Left lung (tissue), 10 donors: Measurements from ENCODE around the gene MYO18A. TPM values are rescaled to one million over a fixed set of nuclear protein-coding genes. Genes with fewer than 3 reads are reported as not detected.
A peak's percentile ranks its signal among the peaks of the same experiment; 100 is the strongest.

Experiments
- ATAC-seq: fragments of 200-7000 bp; cut with Tn5 transposase; one replicate; pipeline ENCODE4 v1.9.1; 2020; ENCODE audit warnings: moderate library complexity
- DNase-seq, 4 donors: peaks; one replicate each; pipeline ENCODE4 v3.0.0-alpha.2; 2013 to 2020
- H3K27ac ChIP-seq, 2 donors: fragments of 200-600 bp; sonication (generic) in 1 of 2; one replicate each; pipeline versions ENCODE4 v1.5.0 to v1.8.0; 2020 to 2021
- H3K27me3 ChIP-seq, 2 donors: fragments of 200-600 bp; sonication (generic) in 1 of 2; one replicate each; pipeline versions ENCODE4 v1.5.0 to v1.8.0; 2020 to 2021
- H3K36me3 ChIP-seq, 2 donors: fragments of 200-600 bp; sonication (generic) in 1 of 2; one replicate each; pipeline versions ENCODE4 v1.5.0 to v1.8.0; 2020 to 2021
- H3K4me1 ChIP-seq, 2 donors: fragments of 200-600 bp; one replicate each; pipeline ENCODE4 v1.8.0; 2021
- H3K4me3 ChIP-seq, 2 donors: fragments of 200-600 bp; sonication (generic) in 1 of 2; one replicate each; pipeline versions ENCODE4 v1.5.0 to v1.8.0; 2020 to 2021; ENCODE audit warnings: mild to moderate bottlenecking in 1 of 2
- H3K9me3 ChIP-seq, 2 donors: fragments of 200-600 bp; sonication (generic) in 1 of 2; one replicate each; pipeline versions ENCODE4 v1.5.0 to v1.8.0; 2020 to 2021
- intact Hi-C, 2 donors: fragments of 100-400 bp; cut with DNase I; formaldehyde crosslinking; loops; one replicate each; pipeline versions ENCODE4 v1.11.2 to v1.14.2; 2022
- polyA plus RNA-seq, 6 donors: library from polyadenylated mRNA; unstranded; fragments of 120-200 nt; gene quantifications; one replicate each; pipeline ENCODE4 v1.2.1, GENCODE V29; 2013; ENCODE audit not compliant: insufficient read length in 6 of 6
- total RNA-seq, 2 donors: library from RNA; stranded (reverse); fragmentation: NEBNext Ultra II Directional; extraction: Animal tissue kit (Norgen Biotek cat#: 25700); gene quantifications; one replicate each; pipeline ENCODE4 v1.2.1, GENCODE V29; 2021
- TF ChIP-seq, protein P1 (sequence below), 2 donors: fragments of 200-600 bp; sonication (generic) in 1 of 2; IDR thresholded peaks; one replicate each; pipeline versions ENCODE4 v1.5.0 to v1.8.0; 2021; ENCODE audit warnings: antibody characterized with exemption in 2 of 2
- donor health status: DM: no; HTN: yes; CAD: no.
- donor health status: DM: no; HTN: no; CAD: no.

Gene MYO18A
- total and polyA plus RNA-seq, 8 donors, result 37.0 to 58.3 (median 40.4) TPM

GRCh38 chr17:29140051-29140621 lies 40.1 kb downstream of the MYO18A start:
- peak in 3 of 4 donors; percentile 84 to 97 (median 90) for DNase-seq
- intact Hi-C loops, result no loop called here
- Histone ChIP-seq H3K4me3 (peak overlapping the region; percentile 31 to 48), H3K9me3 (no peaks in the 10 kb centered on the region), H3K27ac (peak overlapping the region; percentile 79 to 96), H3K4me1 (peaks cover 25 to 74% of the 10 kb centered on the region in 2 donors), H3K36me3 (no peaks in the 10 kb centered on the region), H3K27me3 (no peaks in the 10 kb centered on the region)
- TF ChIP-seq, protein P1, sequence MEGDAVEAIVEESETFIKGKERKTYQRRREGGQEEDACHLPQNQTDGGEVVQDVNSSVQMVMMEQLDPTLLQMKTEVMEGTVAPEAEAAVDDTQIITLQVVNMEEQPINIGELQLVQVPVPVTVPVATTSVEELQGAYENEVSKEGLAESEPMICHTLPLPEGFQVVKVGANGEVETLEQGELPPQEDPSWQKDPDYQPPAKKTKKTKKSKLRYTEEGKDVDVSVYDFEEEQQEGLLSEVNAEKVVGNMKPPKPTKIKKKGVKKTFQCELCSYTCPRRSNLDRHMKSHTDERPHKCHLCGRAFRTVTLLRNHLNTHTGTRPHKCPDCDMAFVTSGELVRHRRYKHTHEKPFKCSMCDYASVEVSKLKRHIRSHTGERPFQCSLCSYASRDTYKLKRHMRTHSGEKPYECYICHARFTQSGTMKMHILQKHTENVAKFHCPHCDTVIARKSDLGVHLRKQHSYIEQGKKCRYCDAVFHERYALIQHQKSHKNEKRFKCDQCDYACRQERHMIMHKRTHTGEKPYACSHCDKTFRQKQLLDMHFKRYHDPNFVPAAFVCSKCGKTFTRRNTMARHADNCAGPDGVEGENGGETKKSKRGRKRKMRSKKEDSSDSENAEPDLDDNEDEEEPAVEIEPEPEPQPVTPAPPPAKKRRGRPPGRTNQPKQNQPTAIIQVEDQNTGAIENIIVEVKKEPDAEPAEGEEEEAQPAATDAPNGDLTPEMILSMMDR (IDR thresholded peaks at IDR 0.05), result no peak
- ATAC-seq, result peak; percentile 90

GRCh38 chr17:29138971-29139691 lies 41.1 kb downstream of the MYO18A start:
- Histone ChIP-seq H3K9me3 (no peaks in the 10 kb centered on the region), H3K4me1 (peaks cover 25 to 64% of the 10 kb centered on the region in 2 donors), H3K4me3 (peak overlapping the region; percentile 31 to 48), H3K36me3 (no peaks in the 10 kb centered on the region), H3K27ac (peak overlapping the region; percentile 79 to 96), H3K27me3 (no peaks in the 10 kb centered on the region)
- ATAC-seq, result peak; percentile 8
- TF ChIP-seq, protein P1 (IDR thresholded peaks at IDR 0.05), result no peak
- intact Hi-C loops, result no loop called here
- DNase-seq, result peak in 1 of 4 donors; percentile 90

- Histone ChIP-seq H3K4me3 (peak overlapping the region in 1 of 2 donors; percentile 48), H3K27me3 (no peaks in the 10 kb centered on the region), H3K36me3 (no peaks in the 10 kb centered on the region), H3K27ac (peak overlapping the region in 1 of 2 donors; percentile 96), H3K9me3 (no peaks in the 10 kb centered on the region), H3K4me1 (peaks cover 25 to 56% of the 10 kb centered on the region in 2 donors)
- intact Hi-C loops, result no loop called here
- no peak for ATAC-seq
- TF ChIP-seq, protein P1 (IDR thresholded peaks at IDR 0.05), result no peak
- DNase-seq, result peak in 1 of 4 donors; percentile 62
These were observed 41.8 kb downstream of the MYO18A start for GRCh38 chr17:29138184-29138955.

DNA sequence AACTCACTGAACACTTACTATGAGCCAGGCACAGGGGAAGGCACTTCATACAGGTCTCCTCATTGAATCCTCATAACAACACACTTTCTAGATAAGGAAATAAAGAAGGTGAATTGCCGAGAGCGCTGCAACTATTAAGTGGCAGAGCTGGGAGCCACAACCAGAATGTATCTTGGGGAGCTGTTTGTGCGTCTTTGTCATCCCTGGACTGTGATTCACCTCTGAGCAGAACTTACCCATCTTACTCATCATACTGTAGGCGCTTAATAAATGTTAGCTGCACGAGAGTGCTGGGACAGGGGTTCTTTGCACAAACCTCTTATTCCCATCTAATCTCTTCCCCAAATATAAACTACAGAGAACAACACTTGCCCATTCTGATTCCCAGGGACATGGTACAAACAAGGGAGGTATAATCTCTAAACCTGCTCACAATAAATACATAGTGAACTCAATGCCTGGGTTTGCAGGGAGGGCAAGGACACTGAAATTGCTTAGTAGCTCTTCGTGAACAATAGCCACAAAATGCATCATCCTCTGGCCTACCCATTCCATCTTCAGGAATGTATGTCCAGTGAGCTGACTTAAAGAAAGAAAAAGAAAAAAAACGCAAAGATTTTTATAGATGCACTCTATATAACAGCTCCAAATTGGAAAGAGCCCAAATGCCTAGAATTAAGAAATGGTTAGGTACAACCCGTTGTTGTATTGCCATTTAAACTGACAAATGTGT lies 43.0 kb downstream of the MYO18A start:
- intact Hi-C loops, result no loop called here
- ATAC-seq, result no peak
- TF ChIP-seq, protein P1 (IDR thresholded peaks at IDR 0.05), result no peak
- H3K27ac ChIP-seq, result no peak overlapping the region
- peaks cover 30 to 54% of the 10 kb centered on the region in 2 donors for H3K4me1 ChIP-seq
- no peak overlapping the region for H3K4me3 ChIP-seq
- H3K27me3 ChIP-seq, result no peaks in the 10 kb centered on the region
- H3K36me3 ChIP-seq, result no peaks in the 10 kb centered on the region
- DNase-seq, result no peak
- H3K9me3 ChIP-seq, result no peaks in the 10 kb centered on the region
